K562 (cell line): Measurements from ENCODE around the gene TPD52L2. TPM values are rescaled to one million over a fixed set of nuclear protein-coding genes. Genes with fewer than 3 reads are reported as not detected.

Experiments used
- BCOR ChIP-seq: fragments of 450-650 bp; IDR thresholded peaks from 2 replicates; pipeline ENCODE4 v1.6.1; 2016
- BHLHE40 ChIP-seq: IDR thresholded peaks from 2 replicates; pipeline ENCODE4 v1.6.1; 2011; ENCODE audit warnings: low read length, improper control_type of control experiment
- CREBBP ChIP-seq: IDR thresholded peaks from one replicate; pipeline ENCODE4 v1.6.1; 2012; ENCODE audit warnings: low read depth, mild to moderate bottlenecking, control low read depth, inconsistent platforms, low read length
- GATAD2A ChIP-seq: fragments of 450-650 bp; IDR thresholded peaks from 2 replicates; pipeline ENCODE4 v1.6.1; 2017
- MAZ ChIP-seq, 2 experiments: fragments of 450-650 bp in 1 of 2; sonication (generic) in 1 of 2; formaldehyde crosslinking; IDR thresholded peaks in 1 of 2; conservative IDR thresholded peaks in 1 of 2; 2 replicates each; pipeline versions ENCODE4 v1.4.0 to v1.5.0; 2020; ENCODE audit warnings: mild to moderate bottlenecking in 1 of 2, missing genetic modification reagents in 1 of 2
- MEF2A ChIP-seq: IDR thresholded peaks from 2 replicates; pipeline ENCODE4 v1.6.1; 2011; ENCODE audit warnings: low read depth, mild to moderate bottlenecking, low read length, moderate library complexity; ENCODE audit not compliant: control insufficient read depth
- NCOR1 ChIP-seq: fragments of 450-650 bp; IDR thresholded peaks from 2 replicates; pipeline ENCODE4 v1.6.1; 2016; ENCODE audit warnings: mild to moderate bottlenecking, moderate library complexity
- NR3C1 ChIP-seq: sonication (generic); formaldehyde crosslinking; IDR thresholded peaks from 2 replicates; pipeline ENCODE4 v1.8.1; 2022; ENCODE audit warnings: missing genetic modification reagents
- SMAD2 ChIP-seq: fragments of 150-350 bp; IDR thresholded peaks from 2 replicates; pipeline ENCODE4 v1.6.1; 2014; ENCODE audit warnings: low read depth, mild to moderate bottlenecking, low read length
- SMARCB1 ChIP-seq: IDR thresholded peaks from 2 replicates; pipeline ENCODE4 v1.6.1; 2011; ENCODE audit warnings: improper control_type of control experiment, low read depth; ENCODE audit not compliant: insufficient read length
- TAF9B ChIP-seq: fragments of 450-650 bp; IDR thresholded peaks from 2 replicates; pipeline ENCODE4 v1.6.1; 2018; ENCODE audit warnings: mild to moderate bottlenecking; ENCODE audit not compliant: partially characterized antibody
- TRIM24 ChIP-seq, 2 experiments: fragments of 450-650 bp; IDR thresholded peaks; 2 replicates each; pipeline ENCODE4 v1.6.1; 2016
- TRIM28 ChIP-seq: fragments of 450-650 bp; IDR thresholded peaks from 2 replicates; pipeline ENCODE4 v1.6.1; 2017
- ZKSCAN3 ChIP-seq: fragments of 250-450 bp; sonication (Bioruptor Pico); IDR thresholded peaks from 2 replicates; pipeline ENCODE4 v1.4.0; 2020
- polyA plus RNA-seq, 8 experiments: library from polyadenylated mRNA; depleted of rRNA in 4 of 8; stranded (reverse) in 5 of 8; unstranded in 3 of 8; fragments of >200 nt; fragmentation: Nextera tagmentation in 2 of 8; fragmentation: Illumina TruSeq in 1 of 8; extraction: Ambion mirVana in 2 of 8; extraction: Trizol in 1 of 8; gene quantifications; 2 replicates each; pipeline versions ENCODE4 v1.2.1 to v1.2.3, GENCODE V29; 2011 to 2014; ENCODE audit warnings: inconsistent platforms in 1 of 8, missing spikeins in 1 of 8
- total RNA-seq, 7 experiments: library from RNA; depleted of rRNA in 6 of 7; stranded (reverse); fragments of >200 nt in 6 of 7; fragmentation: Illumina TruSeq in 2 of 7; extraction: Trizol in 2 of 7; gene quantifications; 2 replicates each; pipeline versions ENCODE4 v1.2.1 to v1.2.3, GENCODE V29; 2011 to 2021; ENCODE audit warnings: low replicate concordance in 1 of 7
- TF ChIP-seq, protein P1 (sequence below): fragments of 450-650 bp; IDR thresholded peaks from 2 replicates; pipeline ENCODE4 v1.6.1; 2016; ENCODE audit warnings: mild to moderate bottlenecking, moderate library complexity

TPD52L2 gene
- total and polyA plus RNA-seq, 9 of the 15 experiments (the other 6 are each of a cell fraction or from before 2014, with no cell fraction given), result 1.9 to 117 (median 74.6) TPM

- TF ChIP-seq, protein P1, sequence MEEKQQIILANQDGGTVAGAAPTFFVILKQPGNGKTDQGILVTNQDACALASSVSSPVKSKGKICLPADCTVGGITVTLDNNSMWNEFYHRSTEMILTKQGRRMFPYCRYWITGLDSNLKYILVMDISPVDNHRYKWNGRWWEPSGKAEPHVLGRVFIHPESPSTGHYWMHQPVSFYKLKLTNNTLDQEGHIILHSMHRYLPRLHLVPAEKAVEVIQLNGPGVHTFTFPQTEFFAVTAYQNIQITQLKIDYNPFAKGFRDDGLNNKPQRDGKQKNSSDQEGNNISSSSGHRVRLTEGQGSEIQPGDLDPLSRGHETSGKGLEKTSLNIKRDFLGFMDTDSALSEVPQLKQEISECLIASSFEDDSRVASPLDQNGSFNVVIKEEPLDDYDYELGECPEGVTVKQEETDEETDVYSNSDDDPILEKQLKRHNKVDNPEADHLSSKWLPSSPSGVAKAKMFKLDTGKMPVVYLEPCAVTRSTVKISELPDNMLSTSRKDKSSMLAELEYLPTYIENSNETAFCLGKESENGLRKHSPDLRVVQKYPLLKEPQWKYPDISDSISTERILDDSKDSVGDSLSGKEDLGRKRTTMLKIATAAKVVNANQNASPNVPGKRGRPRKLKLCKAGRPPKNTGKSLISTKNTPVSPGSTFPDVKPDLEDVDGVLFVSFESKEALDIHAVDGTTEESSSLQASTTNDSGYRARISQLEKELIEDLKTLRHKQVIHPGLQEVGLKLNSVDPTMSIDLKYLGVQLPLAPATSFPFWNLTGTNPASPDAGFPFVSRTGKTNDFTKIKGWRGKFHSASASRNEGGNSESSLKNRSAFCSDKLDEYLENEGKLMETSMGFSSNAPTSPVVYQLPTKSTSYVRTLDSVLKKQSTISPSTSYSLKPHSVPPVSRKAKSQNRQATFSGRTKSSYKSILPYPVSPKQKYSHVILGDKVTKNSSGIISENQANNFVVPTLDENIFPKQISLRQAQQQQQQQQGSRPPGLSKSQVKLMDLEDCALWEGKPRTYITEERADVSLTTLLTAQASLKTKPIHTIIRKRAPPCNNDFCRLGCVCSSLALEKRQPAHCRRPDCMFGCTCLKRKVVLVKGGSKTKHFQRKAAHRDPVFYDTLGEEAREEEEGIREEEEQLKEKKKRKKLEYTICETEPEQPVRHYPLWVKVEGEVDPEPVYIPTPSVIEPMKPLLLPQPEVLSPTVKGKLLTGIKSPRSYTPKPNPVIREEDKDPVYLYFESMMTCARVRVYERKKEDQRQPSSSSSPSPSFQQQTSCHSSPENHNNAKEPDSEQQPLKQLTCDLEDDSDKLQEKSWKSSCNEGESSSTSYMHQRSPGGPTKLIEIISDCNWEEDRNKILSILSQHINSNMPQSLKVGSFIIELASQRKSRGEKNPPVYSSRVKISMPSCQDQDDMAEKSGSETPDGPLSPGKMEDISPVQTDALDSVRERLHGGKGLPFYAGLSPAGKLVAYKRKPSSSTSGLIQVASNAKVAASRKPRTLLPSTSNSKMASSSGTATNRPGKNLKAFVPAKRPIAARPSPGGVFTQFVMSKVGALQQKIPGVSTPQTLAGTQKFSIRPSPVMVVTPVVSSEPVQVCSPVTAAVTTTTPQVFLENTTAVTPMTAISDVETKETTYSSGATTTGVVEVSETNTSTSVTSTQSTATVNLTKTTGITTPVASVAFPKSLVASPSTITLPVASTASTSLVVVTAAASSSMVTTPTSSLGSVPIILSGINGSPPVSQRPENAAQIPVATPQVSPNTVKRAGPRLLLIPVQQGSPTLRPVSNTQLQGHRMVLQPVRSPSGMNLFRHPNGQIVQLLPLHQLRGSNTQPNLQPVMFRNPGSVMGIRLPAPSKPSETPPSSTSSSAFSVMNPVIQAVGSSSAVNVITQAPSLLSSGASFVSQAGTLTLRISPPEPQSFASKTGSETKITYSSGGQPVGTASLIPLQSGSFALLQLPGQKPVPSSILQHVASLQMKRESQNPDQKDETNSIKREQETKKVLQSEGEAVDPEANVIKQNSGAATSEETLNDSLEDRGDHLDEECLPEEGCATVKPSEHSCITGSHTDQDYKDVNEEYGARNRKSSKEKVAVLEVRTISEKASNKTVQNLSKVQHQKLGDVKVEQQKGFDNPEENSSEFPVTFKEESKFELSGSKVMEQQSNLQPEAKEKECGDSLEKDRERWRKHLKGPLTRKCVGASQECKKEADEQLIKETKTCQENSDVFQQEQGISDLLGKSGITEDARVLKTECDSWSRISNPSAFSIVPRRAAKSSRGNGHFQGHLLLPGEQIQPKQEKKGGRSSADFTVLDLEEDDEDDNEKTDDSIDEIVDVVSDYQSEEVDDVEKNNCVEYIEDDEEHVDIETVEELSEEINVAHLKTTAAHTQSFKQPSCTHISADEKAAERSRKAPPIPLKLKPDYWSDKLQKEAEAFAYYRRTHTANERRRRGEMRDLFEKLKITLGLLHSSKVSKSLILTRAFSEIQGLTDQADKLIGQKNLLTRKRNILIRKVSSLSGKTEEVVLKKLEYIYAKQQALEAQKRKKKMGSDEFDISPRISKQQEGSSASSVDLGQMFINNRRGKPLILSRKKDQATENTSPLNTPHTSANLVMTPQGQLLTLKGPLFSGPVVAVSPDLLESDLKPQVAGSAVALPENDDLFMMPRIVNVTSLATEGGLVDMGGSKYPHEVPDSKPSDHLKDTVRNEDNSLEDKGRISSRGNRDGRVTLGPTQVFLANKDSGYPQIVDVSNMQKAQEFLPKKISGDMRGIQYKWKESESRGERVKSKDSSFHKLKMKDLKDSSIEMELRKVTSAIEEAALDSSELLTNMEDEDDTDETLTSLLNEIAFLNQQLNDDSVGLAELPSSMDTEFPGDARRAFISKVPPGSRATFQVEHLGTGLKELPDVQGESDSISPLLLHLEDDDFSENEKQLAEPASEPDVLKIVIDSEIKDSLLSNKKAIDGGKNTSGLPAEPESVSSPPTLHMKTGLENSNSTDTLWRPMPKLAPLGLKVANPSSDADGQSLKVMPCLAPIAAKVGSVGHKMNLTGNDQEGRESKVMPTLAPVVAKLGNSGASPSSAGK, result peak; percentile 91
- TF ChIP-seq NR3C1 (CRISPR knock-in tag) (no peak), TRIM24 (IDR thresholded peaks at IDR 0.05) (no peak; a peak in 1 of 4 replicates), MAZ (CRISPR knock-in tag; conservative IDR thresholded peaks at IDR 0.05 in 1 of 2, IDR thresholded peaks at IDR 0.05 in 1 of 2) (peak in 1 of 2 experiments; percentile 47; a peak in 2 of 4 replicates), TAF9B (peak; percentile 74), TRIM28 (no peak; the same call in 1 of the 2 replicates), ZKSCAN3 (no peak), CREBBP (no peak), MEF2A (no peak), NCOR1 (no peak), SMARCB1 (no peak), SMAD2 (no peak), GATAD2A (no peak), BHLHE40 (peak; percentile 100), BCOR (no peak)
These were observed at the start of gene TPD52L2 (continued) for GRCh38 chr20:63864978-63865640.
